Muscle of leg (tissue), 11 donors: Measurements from ENCODE around the gene SLC7A9. TPM values are rescaled to one million over a fixed set of nuclear protein-coding genes. Genes with fewer than 3 reads are reported as not detected.

ENCODE experiments used
- DNase-seq: peaks from one replicate; pipeline ENCODE4 v3.0.0; 2013
- H3K27ac ChIP-seq: one replicate; pipeline ENCODE4 v1.5.1; 2013; ENCODE audit warnings: mild to moderate bottlenecking, low read length, control low read depth
- H3K27me3 ChIP-seq: one replicate; pipeline ENCODE4 v1.6.1; 2013; ENCODE audit warnings: low read length; ENCODE audit not compliant: control insufficient read depth, insufficient read depth
- H3K36me3 ChIP-seq: one replicate; pipeline ENCODE4 v1.6.1; 2013; ENCODE audit warnings: low read length; ENCODE audit not compliant: control insufficient read depth, insufficient read depth
- H3K4me1 ChIP-seq: one replicate; pipeline ENCODE4 v1.6.1; 2013; ENCODE audit warnings: low read length; ENCODE audit not compliant: control insufficient read depth, insufficient read depth
- H3K4me3 ChIP-seq: one replicate; pipeline ENCODE4 v1.5.1; 2013; ENCODE audit warnings: low read length, control low read depth
- H3K9me3 ChIP-seq: replicated peaks from 2 replicates; pipeline ENCODE4 v1.6.1; 2013; ENCODE audit warnings: low read depth, low read length; ENCODE audit not compliant: control insufficient read depth
- WGBS: methylation state at CpG from one replicate; pipeline ENCODE4 v1.1.5; 2013; ENCODE audit warnings: missing lambda C conversion rate; ENCODE audit not compliant: insufficient coverage; 5-methylcytosine and 5-hydroxymethylcytosine counted together
- polyA plus RNA-seq, 8 donors: library from polyadenylated mRNA; unstranded; fragments of 120-200 nt; gene quantifications; one replicate each; pipeline versions ENCODE4 v1.2.1 to v1.2.3, GENCODE V29; 2013; ENCODE audit warnings: inconsistent platforms in 1 of 8, low replicate concordance in 1 of 8; ENCODE audit not compliant: insufficient read length in 8 of 8, insufficient read depth in 1 of 8
- total RNA-seq: library from RNA; stranded (reverse); fragments of 120-200 nt; gene quantifications from one replicate; pipeline ENCODE4 v1.2.4, GENCODE V29; 2013

The SLC7A9 gene
- total and polyA plus RNA-seq, 9 donors = 0.18 to 2.1 (median 0.38) TPM

- no peak overlapping the region for H3K27ac ChIP-seq
- no peaks in the 10 kb centered on the region for H3K4me1 ChIP-seq
- no peaks in the 10 kb centered on the region for H3K27me3 ChIP-seq
- no peak for DNase-seq
- WGBS = 56% methylated on average over 4 of the region's 7 CpGs
- peaks cover 28% of the 10 kb centered on the region for H3K36me3 ChIP-seq
- no peak overlapping the region for H3K4me3 ChIP-seq
- no peaks in the 10 kb centered on the region for H3K9me3 ChIP-seq
These were observed 32.9 kb upstream of the SLC7A9 start for GRCh38 chr19:32902448-32902847.

GRCh38 chr19:32901504-32902161 is 32.1 kb upstream of the SLC7A9 start:
- Histone ChIP-seq H3K4me1 (no peaks in the 10 kb centered on the region), H3K9me3 (no peaks in the 10 kb centered on the region), H3K36me3 (peaks cover 20% of the 10 kb centered on the region), H3K4me3 (no peak overlapping the region), H3K27me3 (no peaks in the 10 kb centered on the region), H3K27ac (no peak overlapping the region)
- no peak for DNase-seq
- 92% methylated on average over 2 of the region's 5 CpGs for whole genome bisulfite sequencing

DNA sequence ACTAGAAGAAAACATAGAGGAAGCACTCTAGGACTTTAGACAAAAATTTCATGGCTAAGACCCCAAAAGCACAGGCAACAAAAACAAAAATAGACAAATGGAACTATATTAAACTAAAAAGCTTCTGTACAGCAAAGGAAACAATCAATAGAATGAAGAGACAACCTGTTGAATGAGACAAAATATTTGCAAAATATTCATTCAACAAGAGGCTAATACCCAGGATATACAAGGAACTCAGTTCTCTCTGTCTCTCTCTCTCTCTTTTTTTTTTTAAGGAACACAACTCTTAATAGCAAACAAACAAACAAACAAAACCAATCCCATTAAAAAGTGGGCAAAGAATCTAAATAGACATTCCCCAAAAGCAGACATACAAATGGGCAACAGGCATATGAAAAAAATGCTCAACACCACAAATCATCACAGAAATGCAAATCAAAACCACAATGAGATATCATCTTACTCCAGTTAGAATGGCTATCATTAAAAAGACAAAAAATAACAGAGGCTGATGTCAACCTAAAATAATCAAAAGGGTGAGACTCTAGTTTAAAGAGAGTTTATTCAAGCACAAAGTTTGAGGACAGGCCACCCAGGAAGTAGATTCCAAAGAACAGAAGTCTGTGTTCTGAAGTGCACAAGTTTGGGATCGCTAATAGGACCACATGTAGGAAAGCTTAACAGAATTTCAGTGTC is 27.1 kb upstream of the SLC7A9 start:
- H3K4me3 ChIP-seq = no peak overlapping the region
- WGBS = no CpG with 5 or more reads among the region's 1 CpG
- H3K27me3 ChIP-seq = no peaks in the 10 kb centered on the region
- DNase-seq = no peak
- no peak overlapping the region for H3K27ac ChIP-seq
- H3K4me1 ChIP-seq = no peaks in the 10 kb centered on the region
- H3K36me3 ChIP-seq = peaks cover 19% of the 10 kb centered on the region
- H3K9me3 ChIP-seq = peaks cover 11% of the 10 kb centered on the region

- no peaks in the 10 kb centered on the region for H3K27me3 ChIP-seq
- H3K9me3 ChIP-seq = peaks cover 18% of the 10 kb centered on the region
- H3K4me3 ChIP-seq = no peak overlapping the region
- H3K36me3 ChIP-seq = peaks cover 22% of the 10 kb centered on the region
- no CpG with 5 or more reads among the region's 3 CpGs for WGBS
- H3K27ac ChIP-seq = no peak overlapping the region
- H3K4me1 ChIP-seq = no peaks in the 10 kb centered on the region
- no peak for DNase-seq
These were observed 25.8 kb upstream of the SLC7A9 start for GRCh38 chr19:32895384-32895783.

GRCh38 chr19:32891609-32892008 is 22.0 kb upstream of the SLC7A9 start:
- H3K27ac ChIP-seq = no peak overlapping the region
- H3K4me3 ChIP-seq = no peak overlapping the region
- H3K9me3 ChIP-seq = peaks cover 18% of the 10 kb centered on the region
- no peak for DNase-seq
- H3K36me3 ChIP-seq = peaks cover 33% of the 10 kb centered on the region
- H3K27me3 ChIP-seq = no peaks in the 10 kb centered on the region
- no peaks in the 10 kb centered on the region for H3K4me1 ChIP-seq
- no CpG with 5 or more reads among the region's 2 CpGs for WGBS

DNA sequence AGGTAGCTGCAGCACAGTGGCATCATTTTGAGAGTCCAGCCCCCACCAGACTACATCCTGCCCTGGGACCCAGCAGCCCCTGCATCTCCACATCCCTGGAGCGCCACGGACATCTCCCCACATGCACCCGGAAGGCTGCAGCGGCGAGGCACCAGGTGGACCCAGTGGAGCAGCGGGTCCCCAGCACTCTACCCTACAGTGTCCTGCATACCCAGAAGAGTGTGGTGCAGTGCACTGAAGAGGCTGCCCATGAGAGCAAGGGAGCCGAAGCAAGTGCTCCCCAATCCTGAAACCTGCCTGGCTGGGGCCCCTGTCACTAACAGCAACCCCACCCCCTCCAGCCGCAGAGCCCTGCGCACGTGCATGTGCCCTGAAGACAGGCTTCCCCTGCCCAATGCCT is 21.3 kb upstream of the SLC7A9 start:
- H3K4me3 ChIP-seq = no peak overlapping the region
- no peak for DNase-seq
- H3K27ac ChIP-seq = no peak overlapping the region
- H3K36me3 ChIP-seq = peaks cover 38% of the 10 kb centered on the region
- no peaks in the 10 kb centered on the region for H3K27me3 ChIP-seq
- no peaks in the 10 kb centered on the region for H3K4me1 ChIP-seq
- 100% methylated on average over 5 of the region's 10 CpGs for WGBS
- peaks cover 18% of the 10 kb centered on the region for H3K9me3 ChIP-seq

- no peak for DNase-seq
- peaks cover 18% of the 10 kb centered on the region for H3K9me3 ChIP-seq
- H3K36me3 ChIP-seq = peaks cover 38% of the 10 kb centered on the region
- 92% methylated on average over 10 of the region's 13 CpGs for WGBS
- H3K4me1 ChIP-seq = no peaks in the 10 kb centered on the region
- no peak overlapping the region for H3K27ac ChIP-seq
- H3K4me3 ChIP-seq = no peak overlapping the region
- H3K27me3 ChIP-seq = no peaks in the 10 kb centered on the region
These were observed 20.8 kb upstream of the SLC7A9 start for GRCh38 chr19:32890326-32890725.

DNA sequence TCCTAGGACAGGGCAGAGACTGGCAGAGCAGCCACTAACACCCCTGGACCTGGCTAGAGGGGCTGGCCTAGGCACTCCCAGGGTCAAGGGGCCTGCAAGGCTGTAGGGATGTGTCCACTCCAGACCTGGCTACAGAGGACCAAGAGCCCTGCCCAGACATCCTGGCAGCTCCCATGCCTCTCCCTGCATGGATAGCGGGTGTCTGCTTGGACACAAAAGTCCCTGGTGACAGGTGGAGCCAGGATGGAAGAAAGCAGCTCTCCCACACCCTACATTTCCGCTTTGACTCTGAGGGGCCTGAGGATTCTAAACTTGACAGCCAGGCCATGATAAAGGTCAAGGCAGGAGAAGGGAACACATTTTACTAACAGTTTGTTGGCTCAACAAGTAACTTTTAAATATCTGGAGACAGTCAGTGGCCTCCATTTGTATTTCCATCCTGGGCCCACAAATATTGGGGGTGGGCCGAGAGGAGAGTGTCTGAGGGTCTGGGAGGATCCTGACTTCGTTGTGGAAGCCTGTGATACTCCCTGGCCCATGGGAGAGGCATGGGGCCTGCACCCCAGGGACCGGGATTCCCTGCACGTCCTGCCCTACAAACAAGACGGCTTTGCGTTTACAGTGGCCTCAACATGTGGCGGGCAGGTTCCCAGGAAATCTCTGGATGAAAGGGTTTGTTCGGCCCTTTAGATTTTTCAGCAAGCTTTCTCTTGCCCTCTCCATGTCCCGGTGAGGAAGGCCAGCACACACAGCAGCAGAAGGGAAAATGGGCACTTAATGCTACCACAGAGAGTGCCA is 19.8 kb upstream of the SLC7A9 start:
- no peak overlapping the region for H3K4me3 ChIP-seq
- peaks cover 18% of the 10 kb centered on the region for H3K9me3 ChIP-seq
- peaks cover 38% of the 10 kb centered on the region for H3K36me3 ChIP-seq
- H3K27me3 ChIP-seq = no peaks in the 10 kb centered on the region
- no peak overlapping the region for H3K27ac ChIP-seq
- no peaks in the 10 kb centered on the region for H3K4me1 ChIP-seq
- no peak for DNase-seq
- WGBS = 93% methylated on average over 8 of the region's 11 CpGs

DNA sequence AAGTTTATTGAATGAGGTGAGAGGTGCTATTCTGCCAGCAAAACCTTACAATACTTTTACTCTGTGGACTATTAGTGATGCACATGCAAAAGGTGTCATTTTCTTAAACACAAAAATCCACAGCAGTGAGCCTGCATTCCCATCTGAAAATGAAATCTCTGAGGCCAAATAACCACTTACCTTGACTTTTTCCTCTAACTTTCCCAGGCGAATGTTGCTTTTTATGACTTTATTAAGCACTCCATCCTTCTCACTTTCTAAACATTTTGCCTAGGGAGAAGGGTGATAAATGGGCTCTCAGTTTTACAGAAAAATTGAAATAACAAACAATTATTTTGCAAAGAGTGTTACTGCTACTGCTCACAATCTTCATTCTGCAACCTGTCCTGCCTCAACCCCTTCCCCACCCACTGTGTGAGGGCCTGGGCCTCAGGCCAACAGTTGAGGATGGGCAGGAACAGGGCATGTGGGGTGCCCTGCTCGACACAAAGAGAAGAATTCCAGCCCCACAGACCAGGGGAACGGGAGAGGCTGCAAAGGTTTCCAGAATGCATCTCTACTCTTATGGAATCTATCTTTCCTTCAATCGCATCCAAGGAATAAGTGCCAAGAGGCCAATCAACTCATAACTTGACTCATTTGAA is 18.1 kb upstream of the SLC7A9 start:
- H3K4me3 ChIP-seq = no peak overlapping the region
- H3K9me3 ChIP-seq = peaks cover 13% of the 10 kb centered on the region
- peaks cover 34% of the 10 kb centered on the region for H3K36me3 ChIP-seq
- H3K27ac ChIP-seq = no peak overlapping the region
- WGBS = no CpG with 5 or more reads among the region's 4 CpGs
- no peak for DNase-seq
- no peaks in the 10 kb centered on the region for H3K27me3 ChIP-seq
- H3K4me1 ChIP-seq = no peaks in the 10 kb centered on the region

DNA sequence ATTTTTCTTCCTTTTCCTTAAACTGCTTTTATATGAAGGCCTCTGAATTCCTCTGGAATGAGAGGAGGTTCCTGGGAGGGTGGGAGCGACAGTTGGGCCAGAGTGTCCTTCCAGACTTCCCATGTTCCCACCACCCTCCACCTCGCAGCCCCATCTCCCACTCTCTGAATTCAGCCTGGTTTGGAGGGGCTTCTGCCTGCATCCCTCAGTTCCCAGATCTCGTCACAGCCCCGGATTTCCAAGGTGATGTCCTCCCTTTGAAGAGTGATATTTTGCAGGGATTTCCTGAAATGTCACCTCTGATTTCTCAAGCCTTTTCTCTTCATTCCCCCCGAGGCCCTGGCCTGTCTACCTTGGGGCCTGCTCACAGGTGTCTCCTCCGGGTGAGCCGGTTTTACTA is 16.7 kb upstream of the SLC7A9 start:
- no CpG with 5 or more reads among the region's 7 CpGs for WGBS
- Histone ChIP-seq H3K27ac (no peak overlapping the region), H3K4me1 (no peaks in the 10 kb centered on the region), H3K27me3 (no peaks in the 10 kb centered on the region), H3K4me3 (no peak overlapping the region), H3K36me3 (peaks cover 34% of the 10 kb centered on the region), H3K9me3 (peaks cover 3% of the 10 kb centered on the region)
- DNase-seq = no peak
